GM23248 (cell line): ENCODE results near the gene MAP7D3. TPM values are rescaled to one million over a fixed set of nuclear protein-coding genes. Genes with fewer than 3 reads are reported as not detected.

Experiments used
- DNase-seq: peaks from one replicate; pipeline ENCODE4 v3.0.0-alpha.2; 2015
- H2AFZ ChIP-seq: fragments of 200-600 bp; sonication (generic); 2 replicates; pipeline ENCODE4 v1.6.1; 2016; ENCODE audit warnings: antibody characterized with exemption
- H3F3A ChIP-seq: fragments of 200-600 bp; sonication (generic); 2 replicates; pipeline ENCODE4 v1.6.1; 2016; ENCODE audit warnings: mild to moderate bottlenecking, antibody characterized with exemption, mixed run types; ENCODE audit not compliant: insufficient read depth
- H3K27ac ChIP-seq: fragments of 200-600 bp; sonication (generic); 2 replicates; pipeline ENCODE4 v1.5.1; 2016; ENCODE audit warnings: mild to moderate bottlenecking
- H3K27me3 ChIP-seq: fragments of 200-600 bp; sonication (generic); replicated peaks from 2 replicates; pipeline ENCODE4 v1.6.1; 2016; ENCODE audit warnings: mild to moderate bottlenecking; ENCODE audit not compliant: insufficient read depth
- H3K36me3 ChIP-seq: fragments of 200-600 bp; sonication (generic); 2 replicates; pipeline ENCODE4 v1.6.1; 2016; ENCODE audit warnings: low read depth, mild to moderate bottlenecking
- H3K4me1 ChIP-seq: fragments of 200-600 bp; sonication (generic); 2 replicates; pipeline ENCODE4 v1.6.1; 2016; ENCODE audit warnings: mild to moderate bottlenecking; ENCODE audit not compliant: insufficient read depth
- H3K4me2 ChIP-seq: fragments of 200-600 bp; sonication (generic); one replicate; pipeline ENCODE4 v1.6.1; 2016; ENCODE audit warnings: mild to moderate bottlenecking; ENCODE audit not compliant: unreplicated experiment
- H3K4me3 ChIP-seq: fragments of 200-600 bp; sonication (generic); 2 replicates; pipeline ENCODE4 v1.5.1; 2016; ENCODE audit warnings: mild to moderate bottlenecking
- H3K79me2 ChIP-seq: fragments of 200-600 bp; sonication (generic); 2 replicates; pipeline ENCODE4 v1.6.1; 2016; ENCODE audit warnings: mild to moderate bottlenecking; ENCODE audit not compliant: insufficient read depth
- H3K9ac ChIP-seq: fragments of 200-600 bp; sonication (generic); 2 replicates; pipeline ENCODE4 v1.6.1; 2016; ENCODE audit warnings: mild to moderate bottlenecking
- H3K9me2 ChIP-seq: fragments of 200-600 bp; sonication (generic); 2 replicates; pipeline ENCODE4 v1.6.1; 2016; ENCODE audit warnings: mixed run types, mild to moderate bottlenecking, moderate library complexity; ENCODE audit not compliant: insufficient read depth
- H3K9me3 ChIP-seq: fragments of 200-600 bp; sonication (generic); one replicate; pipeline ENCODE4 v1.6.1; 2017; ENCODE audit warnings: low read depth
- H4K20me1 ChIP-seq: fragments of 200-600 bp; sonication (generic); 2 replicates; pipeline ENCODE4 v1.6.0; 2016; ENCODE audit not compliant: insufficient read depth
- EZH2 ChIP-seq: fragments of 200-600 bp; sonication (generic); IDR thresholded peaks from 2 replicates; pipeline ENCODE4 v1.6.1; 2018; ENCODE audit warnings: antibody characterized with exemption, mild to moderate bottlenecking; ENCODE audit not compliant: insufficient read depth, poor library complexity, severe bottlenecking
- EZH2phosphoT487 ChIP-seq: fragments of 200-600 bp; sonication (generic); IDR thresholded peaks from 2 replicates; pipeline ENCODE4 v1.6.1; 2018; ENCODE audit warnings: antibody characterized with exemption, moderate library complexity, mild to moderate bottlenecking, low read depth; ENCODE audit not compliant: insufficient read depth
- WGBS, 2 experiments: methylation state at CpG; one replicate each; pipeline ENCODE4 v1.1.6; 2015 to 2017; ENCODE audit warnings: low lambda C conversion rate in 2 of 2, low coverage in 1 of 2; ENCODE audit errors: missing lambda C conversion rate in 2 of 2; 5-methylcytosine and 5-hydroxymethylcytosine counted together
- in situ Hi-C: fragments of 300-500 bp; cut with MboI; formaldehyde crosslinking; loops from 2 replicates; pipeline ENCODE4 v1.15.0; 2020
- polyA plus RNA-seq: library from polyadenylated mRNA; unstranded; fragments of >200 nt; fragmentation: Nextera tagmentation; extraction: Ambion mirVana; gene quantifications from 2 replicates; pipeline ENCODE4 v1.2.1, GENCODE V29; 2016
- total RNA-seq: library from RNA; depleted of rRNA; stranded (reverse); fragments of >200 nt; shearing (Covaris generic); gene quantifications from 2 replicates; pipeline ENCODE4 v1.2.3, GENCODE V29; 2014

MAP7D3 gene
- total and polyA plus RNA-seq, 2 experiments from 2014 or later: 14.2 to 14.4 TPM

- Histone ChIP-seq H3K9me3 (no peaks in the 10 kb centered on the region), H4K20me1 (no peaks in the 10 kb centered on the region), H3K27ac (peak overlapping the region; percentile 88), H3K9me2 (no peaks in the 10 kb centered on the region), H3K4me2 (peak overlapping the region; percentile 53), H3K4me1 (peaks cover 32% of the 10 kb centered on the region), H3F3A (peaks cover 19% of the 10 kb centered on the region), H2AFZ (no peak overlapping the region), H3K4me3 (no peak overlapping the region), H3K9ac (peak overlapping the region; percentile 40; the same call in 1 of the 2 replicates), H3K36me3 (no peaks in the 10 kb centered on the region), H3K79me2 (no peaks in the 10 kb centered on the region), H3K27me3 (no peaks in the 10 kb centered on the region)
- no peak for TF ChIP-seq EZH2phosphoT487
- TF ChIP-seq EZH2: no peak
- in situ Hi-C loops: loop anchor here (25.0 kb wide), 1 partner anchor 222 kb away; no protein-coding TSS in a partner anchor
- peak; percentile 73 for DNase-seq
- WGBS, 2 experiments: 0 to 3% methylated on average over 4 of the region's 4 CpGs
Observed at GRCh38 chrX:136259543-136259942, 8.3 kb upstream of the MAP7D3 start.

- H4K20me1 ChIP-seq: no peaks in the 10 kb centered on the region
- TF ChIP-seq EZH2: no peak
- no peak for TF ChIP-seq EZH2phosphoT487
- peak overlapping the region; percentile 88 for H3K27ac ChIP-seq
- H3K4me2 ChIP-seq: no peak overlapping the region
- DNase-seq: no peak
- no peak overlapping the region for H2AFZ ChIP-seq
- peaks cover 32% of the 10 kb centered on the region for H3K4me1 ChIP-seq
- no peaks in the 10 kb centered on the region for H3K27me3 ChIP-seq
- H3K36me3 ChIP-seq: no peaks in the 10 kb centered on the region
- no peaks in the 10 kb centered on the region for H3K79me2 ChIP-seq
- H3K9me3 ChIP-seq: no peaks in the 10 kb centered on the region
- in situ Hi-C loops: loop anchor here (25.0 kb wide), 1 partner anchor 222 kb away; no protein-coding TSS in a partner anchor
- no peaks in the 10 kb centered on the region for H3K9me2 ChIP-seq
- 27 to 57% methylated on average over 1 of the region's 1 CpG for WGBS, 2 experiments
- no peak overlapping the region for H3K4me3 ChIP-seq
- H3K9ac ChIP-seq: no peak overlapping the region
- H3F3A ChIP-seq: peaks cover 19% of the 10 kb centered on the region
Observed at GRCh38 chrX:136258951-136259350, 7.8 kb upstream of the MAP7D3 start.

GRCh38 chrX:136256026-136256425 is 4.8 kb upstream of the MAP7D3 start:
- Histone ChIP-seq H3F3A (peaks cover 14% of the 10 kb centered on the region), H4K20me1 (no peaks in the 10 kb centered on the region), H3K4me2 (peak overlapping the region; percentile 42), H3K9me3 (no peaks in the 10 kb centered on the region), H3K4me1 (peaks cover 23% of the 10 kb centered on the region), H3K36me3 (no peaks in the 10 kb centered on the region), H3K4me3 (peak overlapping the region; percentile 32; the same call in 1 of the 2 replicates), H3K27ac (no peak overlapping the region), H3K9ac (no peak overlapping the region), H3K9me2 (no peaks in the 10 kb centered on the region), H3K27me3 (no peaks in the 10 kb centered on the region), H3K79me2 (no peaks in the 10 kb centered on the region), H2AFZ (peak overlapping the region; percentile 41; the same call in 1 of the 2 replicates)
- TF ChIP-seq EZH2: no peak
- TF ChIP-seq EZH2phosphoT487: no peak
- peak; percentile 23 for DNase-seq
- in situ Hi-C loops: loop anchor here (25.0 kb wide), 1 partner anchor 219 kb away; no protein-coding TSS in a partner anchor
- 3 to 10% methylated on average over 5 to 7 of the region's 7 CpGs for WGBS, 2 experiments

GRCh38 chrX:136255541-136255940 is 4.3 kb upstream of the MAP7D3 start:
- Histone ChIP-seq H3K4me1 (peaks cover 20% of the 10 kb centered on the region), H3K4me3 (peak overlapping the region; percentile 32; the same call in 1 of the 2 replicates), H3K27ac (no peak overlapping the region), H3K27me3 (no peaks in the 10 kb centered on the region), H3K9ac (no peak overlapping the region), H4K20me1 (no peaks in the 10 kb centered on the region), H3K79me2 (no peaks in the 10 kb centered on the region), H2AFZ (peak overlapping the region; percentile 41; the same call in 1 of the 2 replicates), H3F3A (peaks cover 12% of the 10 kb centered on the region), H3K9me3 (no peaks in the 10 kb centered on the region), H3K36me3 (no peaks in the 10 kb centered on the region), H3K9me2 (no peaks in the 10 kb centered on the region), H3K4me2 (peak overlapping the region; percentile 42)
- TF ChIP-seq EZH2phosphoT487 (no peak), EZH2 (no peak)
- in situ Hi-C loops: loop anchor here (25.0 kb wide), 1 partner anchor 218 kb away; no protein-coding TSS in a partner anchor
- DNase-seq: peak; percentile 6
- WGBS, 2 experiments: 16 to 24% methylated on average over 5 of the region's 5 CpGs
